Neuronal stem cell (in vitro differentiated cells): Measurements from ENCODE around the gene TMED10.
A peak's percentile ranks its signal among the peaks of the same experiment; 100 is the strongest.

Experiments
- DNase-seq: peaks from one replicate; pipeline ENCODE4 v3.0.0-alpha.2; 2013; ENCODE audit warnings: low spot score
- H2AFZ ChIP-seq: one replicate; pipeline ENCODE4 v1.6.1; 2013; ENCODE audit warnings: mild to moderate bottlenecking, low read length, inconsistent platforms
- H2AK5ac ChIP-seq: 2 replicates; pipeline ENCODE4 v1.6.1; 2013; ENCODE audit warnings: low read depth, mild to moderate bottlenecking, inconsistent platforms, low read length, moderate library complexity, mixed read lengths
- H2BK120ac ChIP-seq: 2 replicates; pipeline ENCODE4 v1.6.1; 2013; ENCODE audit warnings: low read depth, mild to moderate bottlenecking, inconsistent platforms, low read length, moderate library complexity, mixed read lengths
- H2BK12ac ChIP-seq: one replicate; pipeline ENCODE4 v1.6.1; 2013; ENCODE audit warnings: low read length, inconsistent platforms
- H2BK15ac ChIP-seq: 2 replicates; pipeline ENCODE4 v1.6.1; 2013; ENCODE audit warnings: mild to moderate bottlenecking, low read length, inconsistent platforms, mixed read lengths
- H2BK5ac ChIP-seq: one replicate; pipeline ENCODE4 v1.6.1; 2013; ENCODE audit warnings: inconsistent platforms, mild to moderate bottlenecking, low read length, moderate library complexity
- H3K14ac ChIP-seq: one replicate; pipeline ENCODE4 v1.6.1; 2013; ENCODE audit warnings: low read length, inconsistent platforms
- H3K18ac ChIP-seq: 2 replicates; pipeline ENCODE4 v1.6.1; 2013; ENCODE audit warnings: low read length, inconsistent platforms
- H3K23ac ChIP-seq: 2 replicates; pipeline ENCODE4 v1.6.1; 2013; ENCODE audit warnings: low read depth, mild to moderate bottlenecking, mixed read lengths, low read length, inconsistent platforms; ENCODE audit not compliant: poor library complexity
- H3K27ac ChIP-seq: replicated peaks from 3 replicates; pipeline ENCODE4 v1.5.1; 2013; ENCODE audit warnings: low read length, inconsistent platforms
- H3K27me3 ChIP-seq, 3 experiments: 2 replicates each; pipeline ENCODE4 v1.6.1; 2013; ENCODE audit warnings: low read length in 3 of 3, mild to moderate bottlenecking in 2 of 3, inconsistent platforms in 1 of 3, low read depth in 1 of 3, mixed read lengths in 1 of 3, moderate library complexity in 1 of 3; ENCODE audit not compliant: control insufficient read depth in 3 of 3, insufficient read depth in 3 of 3
- H3K36me3 ChIP-seq, 2 donors: replicated peaks in 1 of 2; 2 replicates each; pipeline ENCODE4 v1.6.1; 2013; ENCODE audit warnings: low read length in 2 of 2; ENCODE audit not compliant: control insufficient read depth in 2 of 2, insufficient read depth in 2 of 2
- H3K4ac ChIP-seq: 2 replicates; pipeline ENCODE4 v1.6.1; 2013; ENCODE audit warnings: inconsistent platforms, mild to moderate bottlenecking, low read length, moderate library complexity
- H3K4me1 ChIP-seq, 2 donors: 1 replicate in 1 of 2; 2 replicates in 1 of 2; pipeline ENCODE4 v1.6.1; 2013; ENCODE audit warnings: low read length in 2 of 2, low read depth in 1 of 2; ENCODE audit not compliant: control insufficient read depth in 2 of 2, insufficient read depth in 1 of 2
- H3K4me2 ChIP-seq: one replicate; pipeline ENCODE4 v1.6.1; 2013; ENCODE audit warnings: mild to moderate bottlenecking, low read length, inconsistent platforms; ENCODE audit not compliant: insufficient read depth, poor library complexity, severe bottlenecking
- H3K4me3 ChIP-seq, 2 donors: 2 replicates each; pipeline ENCODE4 v1.5.1; 2013; ENCODE audit warnings: low read length in 2 of 2, mild to moderate bottlenecking in 2 of 2, inconsistent platforms in 1 of 2, moderate library complexity in 1 of 2
- H3K79me1 ChIP-seq: one replicate; pipeline ENCODE4 v1.6.1; 2013; ENCODE audit warnings: low read depth, mild to moderate bottlenecking, inconsistent platforms, low read length, moderate library complexity
- H3K9ac ChIP-seq: one replicate; pipeline ENCODE4 v1.6.1; 2013; ENCODE audit warnings: mild to moderate bottlenecking, low read depth, low read length, inconsistent platforms; ENCODE audit not compliant: poor library complexity
- H3K9me3 ChIP-seq, 2 donors: replicated peaks in 1 of 2; 2 replicates each; pipeline versions ENCODE3 to v1.6.1; 2013; ENCODE audit warnings: low read length in 2 of 2, mild to moderate bottlenecking in 2 of 2, inconsistent platforms in 1 of 2, low read depth in 1 of 2, mixed read lengths in 1 of 2, moderate library complexity in 1 of 2; ENCODE audit not compliant: control insufficient read depth in 2 of 2, insufficient read depth in 1 of 2
- H4K8ac ChIP-seq: one replicate; pipeline ENCODE4 v1.6.1; 2013; ENCODE audit warnings: low read depth, mild to moderate bottlenecking, inconsistent platforms, low read length, moderate library complexity
- H4K91ac ChIP-seq: one replicate; pipeline ENCODE4 v1.6.1; 2013; ENCODE audit warnings: low read length, low read depth, mild to moderate bottlenecking, inconsistent platforms; ENCODE audit not compliant: poor library complexity
- WGBS, 2 donors: extraction: QIAGEN DNeasy Blood & Tissue Kit; methylation state at CpG; one replicate each; pipeline ENCODE4 v1.1.7; 2013; ENCODE audit warnings: missing lambda C conversion rate in 2 of 2, mixed read lengths in 1 of 2; ENCODE audit not compliant: insufficient read length in 2 of 2, insufficient replicate concordance in 1 of 2; ENCODE audit errors: extremely low coverage in 2 of 2; 5-methylcytosine and 5-hydroxymethylcytosine counted together

The TMED10 gene

DNA sequence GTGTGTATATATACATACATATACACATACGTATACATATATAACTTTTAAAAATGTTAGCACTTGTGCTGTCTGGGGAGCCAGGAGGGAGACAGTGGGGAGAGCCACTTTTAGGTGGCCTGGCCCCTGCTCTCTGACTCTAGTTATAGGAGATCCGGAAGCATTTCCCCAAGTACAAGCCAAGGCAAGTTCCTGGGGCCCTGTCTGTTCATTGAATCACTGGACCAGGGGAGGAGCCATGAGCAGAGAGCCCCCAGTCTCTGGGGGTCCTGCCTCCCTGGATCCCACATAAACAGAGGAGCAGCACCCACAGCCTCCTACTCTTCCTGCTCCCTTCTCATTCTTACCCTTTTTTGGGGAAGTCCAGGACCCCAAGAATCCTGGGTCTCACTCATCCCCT lies 45.4 kb upstream of the TMED10 start:
- H3K9ac ChIP-seq: no peak overlapping the region
- H2BK120ac ChIP-seq: no peak overlapping the region
- H2BK12ac ChIP-seq: no peak overlapping the region
- H3K4ac ChIP-seq: no peak overlapping the region
- no peak overlapping the region for H3K4me3 ChIP-seq
- H3K4me1 ChIP-seq: peaks cover 4 to 11% of the 10 kb centered on the region in 2 donors
- peak overlapping the region; percentile 38 for H3K18ac ChIP-seq
- DNase-seq: no peak
- no peaks in the 10 kb centered on the region for H3K79me1 ChIP-seq
- no peak overlapping the region for H2BK15ac ChIP-seq
- no peak overlapping the region for H2BK5ac ChIP-seq
- H4K8ac ChIP-seq: no peak overlapping the region
- no peak overlapping the region for H3K27ac ChIP-seq
- H3K9me3 ChIP-seq: no peaks in the 10 kb centered on the region
- no peak overlapping the region for H3K23ac ChIP-seq
- H3K14ac ChIP-seq: no peak overlapping the region
- no peak overlapping the region for H4K91ac ChIP-seq
- H3K27me3 ChIP-seq: peaks cover 0 to 3% (median 0%) of the 10 kb centered on the region in 3 experiments
- WGBS, 2 donors: no CpG with 5 or more reads among the region's 2 CpGs
- H2AK5ac ChIP-seq: no peak overlapping the region
- peak overlapping the region; percentile 65 for H2AFZ ChIP-seq
- no peaks in the 10 kb centered on the region for H3K36me3 ChIP-seq
- H3K4me2 ChIP-seq: no peak overlapping the region

DNA sequence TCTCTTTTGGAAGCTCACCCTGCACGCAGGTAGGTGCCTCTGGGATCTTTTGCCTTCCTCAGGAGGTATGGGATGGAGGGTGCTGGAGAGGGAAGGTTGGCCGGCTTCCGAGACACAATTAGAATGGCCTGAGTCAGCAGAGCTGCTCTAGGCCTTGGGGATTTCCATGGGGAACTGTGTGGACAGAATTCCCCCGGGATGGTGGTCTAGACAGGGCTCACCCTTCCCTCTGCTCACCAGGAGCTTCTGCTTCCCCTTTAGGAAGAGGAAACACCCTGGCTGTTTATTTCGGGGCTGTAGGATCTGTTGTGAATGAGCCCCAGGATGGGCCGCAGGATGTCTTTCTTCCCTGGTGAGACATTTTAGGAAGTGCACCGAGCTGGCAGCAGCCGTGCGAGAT lies 43.7 kb upstream of the TMED10 start:
- Histone ChIP-seq H3K27ac (no peak overlapping the region), H3K9ac (no peak overlapping the region), H3K36me3 (no peaks in the 10 kb centered on the region), H2AFZ (no peak overlapping the region), H2AK5ac (no peak overlapping the region), H2BK15ac (peak overlapping the region; percentile 2), H3K4me1 (peaks cover 4 to 11% of the 10 kb centered on the region in 2 donors), H3K9me3 (no peaks in the 10 kb centered on the region), H3K4me3 (no peak overlapping the region), H2BK12ac (peak overlapping the region; percentile 0), H4K91ac (no peak overlapping the region), H2BK120ac (no peak overlapping the region), H3K18ac (no peak overlapping the region), H3K4me2 (no peak overlapping the region), H3K27me3 (peaks cover 0 to 6% (median 0%) of the 10 kb centered on the region in 3 experiments), H4K8ac (no peak overlapping the region), H3K23ac (no peak overlapping the region), H3K14ac (no peak overlapping the region), H3K4ac (no peak overlapping the region), H2BK5ac (no peak overlapping the region), H3K79me1 (no peaks in the 10 kb centered on the region)
- DNase-seq: no peak
- WGBS, 2 donors: no CpG with 5 or more reads among the region's 9 CpGs

DNA sequence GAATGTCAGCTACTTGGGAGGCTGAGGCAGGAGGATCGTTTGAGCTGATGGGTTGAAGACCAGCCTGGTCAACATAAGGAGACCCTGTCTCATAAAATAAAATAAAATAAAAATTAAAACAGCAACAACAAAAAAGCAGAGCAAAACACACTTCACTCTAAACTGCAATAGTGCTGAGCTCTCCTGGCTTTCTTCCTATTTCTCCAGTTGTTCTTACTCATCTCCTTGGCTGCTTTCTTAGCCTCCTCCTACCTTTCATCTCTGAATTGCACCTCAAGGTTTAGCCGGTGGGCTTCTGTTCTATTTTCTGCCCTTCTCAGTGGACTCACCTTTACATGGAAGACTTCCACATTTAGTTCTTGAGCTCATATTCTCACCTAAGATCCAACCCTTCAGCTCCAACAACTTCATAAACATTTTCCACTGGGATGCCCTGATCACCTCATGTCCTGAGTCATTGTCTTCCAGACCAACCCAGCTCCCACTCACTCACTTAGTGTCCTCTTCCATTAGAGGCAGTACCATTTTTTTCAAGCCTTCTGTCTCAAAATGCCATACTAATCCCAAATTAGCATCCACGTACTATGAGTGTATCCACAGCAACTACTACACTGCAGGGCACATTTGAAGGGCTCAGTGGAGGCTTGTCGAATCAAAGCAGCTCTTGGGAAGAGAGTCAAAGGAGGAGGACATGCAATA lies 41.2 kb upstream of the TMED10 start:
- Histone ChIP-seq H2BK120ac (no peak overlapping the region), H3K79me1 (no peaks in the 10 kb centered on the region)
- no CpG with 5 or more reads among the region's 4 CpGs for WGBS, 2 donors

DNA sequence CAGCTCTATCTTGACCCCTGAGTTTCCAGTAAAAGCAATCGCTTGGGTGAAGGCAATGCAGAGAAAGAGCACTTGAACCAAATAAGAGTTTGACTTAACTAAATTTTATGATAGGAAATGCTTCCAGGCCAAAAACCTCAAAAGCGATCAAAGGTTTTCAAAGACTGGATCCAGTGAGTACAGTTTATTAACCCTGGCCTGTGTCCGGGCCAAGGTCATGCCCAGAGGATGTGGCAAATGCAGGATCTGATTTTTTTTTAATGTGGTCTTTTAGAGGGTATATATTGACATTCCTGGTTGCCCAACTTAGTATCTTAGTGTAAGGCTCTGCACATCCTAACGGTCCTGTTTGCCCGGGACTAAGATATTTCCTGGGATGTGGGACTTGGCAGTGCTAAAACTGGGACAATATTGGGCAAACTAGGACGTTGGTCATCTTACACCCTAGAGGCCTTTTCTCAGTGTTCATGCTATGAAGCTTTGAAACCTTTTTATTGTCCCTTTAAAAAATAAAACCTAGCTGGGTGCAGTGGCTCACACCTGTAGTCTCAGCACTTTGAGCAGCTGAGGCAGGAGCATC lies 40.1 kb upstream of the TMED10 start:
- Histone ChIP-seq H3K9ac (no peak overlapping the region), H2BK120ac (no peak overlapping the region), H3K27me3 (peaks cover 0 to 10% (median 0%) of the 10 kb centered on the region in 3 experiments), H3K4me2 (no peak overlapping the region), H3K18ac (no peak overlapping the region), H4K91ac (no peak overlapping the region), H3K79me1 (no peaks in the 10 kb centered on the region), H2BK12ac (no peak overlapping the region), H3K14ac (no peak overlapping the region), H3K27ac (no peak overlapping the region), H3K9me3 (no peaks in the 10 kb centered on the region), H4K8ac (no peak overlapping the region), H3K4ac (no peak overlapping the region), H2BK5ac (no peak overlapping the region), H2AK5ac (no peak overlapping the region), H3K4me1 (no peaks in the 10 kb centered on the region), H3K23ac (no peak overlapping the region), H2BK15ac (no peak overlapping the region), H3K4me3 (no peak overlapping the region), H3K36me3 (no peaks in the 10 kb centered on the region), H2AFZ (no peak overlapping the region)
- DNase-seq: no peak
- no CpG with 5 or more reads among the region's 6 CpGs for WGBS, 2 donors

More for the DNA sequence above, 41.2 kb upstream of the TMED10 start:
- no peak overlapping the region for H3K4me3 ChIP-seq
- H4K91ac ChIP-seq: no peak overlapping the region
- no peak overlapping the region for H3K4me2 ChIP-seq
- no peak overlapping the region for H2BK15ac ChIP-seq
- peaks cover 0 to 5% of the 10 kb centered on the region in 2 donors for H3K4me1 ChIP-seq
- H3K23ac ChIP-seq: no peak overlapping the region
- no peak overlapping the region for H3K18ac ChIP-seq
- no peak overlapping the region for H3K14ac ChIP-seq
- H3K36me3 ChIP-seq: no peaks in the 10 kb centered on the region
- H2AK5ac ChIP-seq: no peak overlapping the region
- H3K27ac ChIP-seq: no peak overlapping the region
- H3K27me3 ChIP-seq: peaks cover 0 to 10% (median 0%) of the 10 kb centered on the region in 3 experiments
- no peak overlapping the region for H2AFZ ChIP-seq
- no peak overlapping the region for H4K8ac ChIP-seq
- H3K9me3 ChIP-seq: no peaks in the 10 kb centered on the region
- H2BK5ac ChIP-seq: no peak overlapping the region
- no peak overlapping the region for H3K9ac ChIP-seq
- no peak overlapping the region for H3K4ac ChIP-seq
- H2BK12ac ChIP-seq: no peak overlapping the region
- DNase-seq: no peak
